ENCODE results near the gene NPAS2.
A peak's percentile ranks its signal among the peaks of the same experiment; 100 is the strongest.

NPAS2 gene

DNA sequence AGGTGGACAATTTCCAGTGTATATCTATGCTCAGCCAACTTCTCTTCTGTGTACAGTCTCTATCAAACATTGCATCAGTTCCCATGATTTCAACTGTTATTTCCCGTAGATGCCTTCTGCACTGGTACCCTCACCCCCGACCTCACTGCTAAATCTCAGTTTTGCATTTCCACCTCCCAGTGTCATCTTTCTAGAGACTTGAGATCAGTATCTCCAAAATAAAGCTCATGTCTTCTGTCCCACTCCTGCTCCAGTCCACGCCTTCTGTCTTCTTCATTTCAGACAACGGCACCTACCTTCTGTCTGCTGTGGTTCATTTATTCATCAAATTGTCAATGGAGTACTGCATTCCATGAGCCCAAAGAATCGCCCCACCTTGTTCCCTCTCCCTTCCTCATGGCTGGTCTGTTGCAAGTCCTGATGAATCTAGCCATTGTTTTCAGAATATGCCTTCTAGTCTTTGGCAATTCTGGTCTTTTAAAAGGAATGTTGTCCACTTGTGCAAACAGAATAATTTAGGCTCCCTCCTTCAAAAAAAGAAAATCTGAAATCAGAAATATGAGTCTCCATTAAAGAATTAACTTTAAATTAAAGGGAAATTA is 23.3 kb upstream of the NPAS2 start:
- no peak for DNase-seq (ENCODE audit: low spot score)

DNA sequence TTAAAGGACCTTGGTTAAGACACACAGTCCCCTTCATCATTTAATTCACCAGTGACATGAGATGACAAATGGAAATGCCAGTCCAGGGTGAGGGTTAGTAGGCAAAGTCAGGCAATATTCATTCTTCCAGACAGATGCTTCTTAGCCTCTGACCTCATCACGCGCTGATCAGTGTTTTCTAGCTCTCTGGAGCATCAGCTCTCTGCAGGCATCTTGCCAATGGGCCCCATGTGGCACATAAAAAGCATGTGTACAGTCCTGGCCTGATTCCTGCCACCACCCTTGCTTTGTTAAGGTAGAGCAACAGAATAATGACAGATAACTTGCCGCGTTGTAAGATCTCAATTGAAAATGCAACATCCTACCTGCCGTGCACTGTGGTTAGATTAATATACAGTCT is 20.3 kb upstream of the NPAS2 start:
- DNase-seq (ENCODE audit: low spot score), result no peak

DNA sequence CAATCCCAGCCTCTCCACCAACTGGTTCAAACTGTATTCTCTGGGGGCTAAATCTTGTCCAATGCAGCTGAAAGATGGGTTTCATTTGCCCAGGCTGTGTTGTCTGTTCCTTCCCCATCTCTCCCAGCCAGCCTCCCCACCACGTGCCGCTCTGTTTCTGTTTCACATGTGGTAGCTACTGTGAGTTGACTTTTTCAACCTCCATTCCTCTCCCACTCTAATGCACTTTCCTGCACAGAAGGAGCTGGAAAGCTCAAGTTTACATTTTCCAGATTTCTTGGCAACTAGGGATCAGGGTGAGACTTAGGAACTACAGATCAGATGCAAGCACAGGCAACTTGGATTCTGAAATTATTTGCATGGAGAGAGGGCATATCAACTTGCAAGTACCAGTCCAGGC is 19.0 kb upstream of the NPAS2 start:
- DNase-seq (ENCODE audit: low spot score), result no peak

DNA sequence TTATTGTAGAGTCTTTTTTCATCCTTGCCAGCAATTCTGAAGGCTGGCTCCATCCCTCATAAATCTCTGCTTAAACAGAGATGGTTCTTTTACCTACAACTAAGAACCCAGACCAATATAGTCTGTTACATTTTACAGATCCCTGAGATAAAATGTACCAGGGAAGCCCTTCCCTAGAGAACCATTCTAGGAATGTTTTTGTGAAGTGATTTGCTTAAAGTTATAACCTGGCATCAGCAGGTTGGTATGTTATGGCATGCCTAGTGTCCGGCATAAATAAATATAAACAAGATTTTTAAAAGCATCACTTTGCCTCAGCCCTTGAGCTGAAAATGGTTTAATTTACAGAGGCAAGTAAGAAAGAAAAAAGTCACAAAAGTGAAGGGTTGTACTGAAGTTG is 18.5 kb upstream of the NPAS2 start:
- no peak for DNase-seq (ENCODE audit: low spot score)

DNA sequence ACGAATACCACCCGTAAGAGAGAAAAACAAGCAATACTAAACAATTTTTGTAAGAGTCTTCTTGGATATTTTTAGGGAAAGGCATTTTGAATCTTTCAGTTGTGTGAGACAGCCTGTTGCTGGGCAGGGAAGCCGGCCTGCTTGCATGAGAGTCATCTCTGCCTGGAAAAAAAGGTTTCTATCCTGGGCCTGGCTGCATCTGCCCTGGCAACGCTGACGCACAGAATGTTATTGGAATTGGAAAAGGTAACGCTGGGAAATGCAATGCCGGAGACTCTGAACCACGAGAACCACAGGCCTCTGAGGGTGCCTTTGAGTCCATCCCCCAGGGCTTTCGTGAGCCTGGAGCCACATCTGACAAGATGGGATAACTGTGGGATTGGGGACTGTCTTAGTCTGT is 17.9 kb upstream of the NPAS2 start:
- DNase-seq (ENCODE audit: low spot score), result no peak

DNA sequence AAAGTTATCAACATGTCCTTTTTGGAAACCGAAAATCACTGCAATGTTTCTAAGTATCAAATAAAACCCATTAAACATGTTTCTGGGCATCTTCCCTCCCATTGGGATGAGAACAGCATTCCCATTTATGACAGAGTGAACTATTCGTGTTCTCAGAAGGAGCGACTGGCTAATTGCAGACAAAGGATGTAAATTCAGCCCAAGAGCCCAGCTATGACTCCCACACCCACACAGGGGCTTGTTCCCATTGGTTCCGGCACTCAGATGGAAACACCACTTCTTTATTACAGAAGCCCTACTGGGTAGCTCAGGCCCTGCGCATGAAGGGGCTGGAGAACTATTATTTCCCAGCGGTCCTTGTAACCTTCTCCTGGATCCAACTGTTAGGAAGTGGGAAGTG is 16.6 kb upstream of the NPAS2 start:
- no peak for DNase-seq (ENCODE audit: low spot score)

DNA sequence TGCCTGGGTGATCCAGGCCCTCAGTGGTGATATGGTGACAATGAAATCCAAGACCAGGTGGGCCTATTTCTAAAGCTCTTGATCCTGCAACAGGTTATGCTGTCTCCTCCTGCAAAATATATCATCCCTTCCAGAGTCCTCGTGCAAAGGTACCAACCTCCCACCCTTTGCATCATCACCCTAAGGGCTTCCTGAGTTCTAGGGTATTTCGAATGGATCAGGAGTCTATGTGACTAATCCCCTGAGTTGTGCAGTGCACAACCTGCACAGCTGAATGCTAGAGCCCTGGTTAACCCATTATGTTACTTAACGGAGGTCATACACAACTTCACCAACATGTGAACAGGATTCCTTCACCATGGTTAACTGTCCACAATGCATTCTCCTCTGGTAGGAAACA is 13.4 kb upstream of the NPAS2 start:
- DNase-seq (ENCODE audit: low spot score), result no peak

DNA sequence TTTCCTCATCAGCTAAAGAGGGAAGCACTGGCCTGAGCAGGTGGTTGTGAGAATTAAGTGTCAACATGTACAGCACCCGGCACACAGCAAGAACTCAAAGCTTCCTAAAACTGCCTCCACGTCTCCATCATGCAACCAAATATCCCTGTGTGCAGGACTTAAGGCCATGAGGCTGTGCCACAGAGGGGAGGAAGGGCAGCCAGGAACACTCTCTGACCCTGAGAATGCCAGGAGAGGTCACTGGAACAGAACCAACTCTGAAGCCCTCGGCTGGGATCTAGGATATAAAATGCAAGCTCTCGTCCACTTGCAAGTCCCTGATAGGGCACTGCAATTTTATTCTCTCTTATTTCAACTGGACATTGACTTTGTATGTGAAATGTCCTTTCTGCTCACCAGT is 12.2 kb upstream of the NPAS2 start:
- DNase-seq (ENCODE audit: low spot score), result no peak

DNA sequence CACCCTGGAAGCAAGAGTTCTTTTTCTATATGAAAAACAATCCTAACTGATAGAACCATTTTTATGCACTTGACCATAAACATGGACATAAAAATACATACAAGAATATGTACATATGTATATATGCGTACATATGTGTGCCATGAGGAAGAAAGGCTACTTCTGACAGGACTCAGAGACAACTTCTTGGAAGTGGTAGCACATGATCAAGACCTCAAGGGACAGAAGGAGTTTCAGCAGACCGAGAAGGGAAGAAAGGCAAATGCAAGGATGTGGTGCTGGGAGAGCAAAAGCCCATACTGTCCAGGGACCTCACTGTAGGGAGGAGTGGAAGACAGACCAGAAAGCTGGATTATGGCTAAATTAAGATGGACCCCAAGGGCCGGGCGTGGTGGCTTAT is 11.4 kb upstream of the NPAS2 start:
- no peak for DNase-seq (ENCODE audit: low spot score)

DNA sequence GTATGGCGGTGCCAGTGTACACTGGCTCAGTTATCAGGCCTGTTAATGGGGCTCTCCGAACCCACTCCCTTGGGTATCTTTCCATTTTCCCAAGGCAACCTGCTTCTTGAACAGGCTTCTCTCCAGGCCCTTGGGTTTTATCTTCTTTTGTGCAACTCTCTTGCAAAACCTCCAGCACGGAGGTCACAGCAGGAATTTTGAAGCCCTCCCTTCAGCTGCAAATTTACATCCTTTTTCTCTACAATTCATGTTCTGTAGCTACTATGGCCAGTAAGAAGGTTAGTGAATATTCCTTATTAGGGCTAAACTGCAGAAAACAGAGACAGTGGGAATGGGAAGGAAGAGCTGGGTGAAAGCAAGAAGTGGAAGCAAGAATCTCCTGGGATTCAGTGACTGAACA is 10.4 kb upstream of the NPAS2 start:
- DNase-seq (ENCODE audit: low spot score), result no peak

DNA sequence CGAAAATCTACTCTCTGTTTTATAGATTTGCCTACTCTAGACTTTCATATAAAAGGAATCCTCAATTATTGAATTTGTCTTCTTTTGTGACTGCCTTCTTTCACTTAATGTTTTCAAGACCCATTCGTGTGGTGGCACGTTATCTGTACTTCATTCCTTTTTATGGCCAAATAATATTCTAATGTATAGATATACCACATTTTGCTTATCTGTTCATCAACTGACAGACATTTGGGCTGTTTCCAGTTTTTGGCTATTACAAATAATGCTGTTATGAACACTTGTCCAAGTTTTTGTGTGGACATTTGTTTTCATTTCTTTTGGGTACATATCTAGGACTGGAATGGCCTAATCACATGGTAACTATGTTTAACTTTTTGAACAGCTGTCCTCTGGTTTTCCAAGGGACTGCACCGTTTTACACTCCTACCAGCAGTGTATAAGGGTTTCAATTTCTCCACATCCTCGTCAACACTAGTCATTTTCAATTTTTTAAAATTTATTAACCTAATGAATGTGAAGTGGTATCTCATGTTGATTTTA is 9.3 kb upstream of the NPAS2 start:
- DNase-seq (ENCODE audit: low spot score), result no peak

DNA sequence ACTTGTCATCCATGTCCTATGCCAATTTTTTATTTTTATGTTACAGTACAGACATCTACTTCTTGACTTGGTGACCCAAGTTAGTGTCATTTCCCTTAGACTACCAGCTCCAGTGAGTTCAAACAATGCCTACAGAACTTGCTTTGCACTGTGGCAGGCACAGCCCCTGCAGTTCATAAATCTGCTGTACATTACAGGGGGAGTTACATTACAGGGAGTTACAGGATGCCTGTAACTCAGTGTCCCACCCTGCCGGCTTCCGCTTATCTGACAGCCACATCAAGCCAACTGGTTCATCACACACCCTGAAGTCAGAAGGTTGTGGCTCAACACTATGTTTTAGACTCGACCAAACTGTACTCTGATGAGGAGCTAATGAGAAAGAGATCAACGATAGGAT is 7.8 kb upstream of the NPAS2 start:
- no peak for DNase-seq (ENCODE audit: low spot score)

DNA sequence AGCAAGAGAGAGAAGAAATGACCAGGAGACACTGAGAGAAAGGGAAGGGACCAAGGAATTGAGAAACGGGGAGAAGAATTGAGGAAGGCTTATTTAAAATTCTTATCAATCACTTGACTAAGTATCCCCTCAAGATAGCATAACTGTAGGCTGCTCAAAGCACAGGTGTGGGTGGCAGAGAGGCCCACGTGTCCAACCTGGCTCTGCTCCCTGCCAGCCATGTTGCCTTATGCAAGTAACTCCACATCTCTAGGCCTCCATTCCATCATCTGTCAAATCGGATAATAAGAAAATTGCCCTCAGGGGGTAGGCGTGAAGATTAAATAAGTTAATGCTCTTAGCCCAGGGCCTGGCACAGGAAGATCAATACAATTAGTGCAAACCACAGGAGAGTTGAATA is 7.4 kb upstream of the NPAS2 start:
- DNase-seq (ENCODE audit: low spot score), result no peak

DNA sequence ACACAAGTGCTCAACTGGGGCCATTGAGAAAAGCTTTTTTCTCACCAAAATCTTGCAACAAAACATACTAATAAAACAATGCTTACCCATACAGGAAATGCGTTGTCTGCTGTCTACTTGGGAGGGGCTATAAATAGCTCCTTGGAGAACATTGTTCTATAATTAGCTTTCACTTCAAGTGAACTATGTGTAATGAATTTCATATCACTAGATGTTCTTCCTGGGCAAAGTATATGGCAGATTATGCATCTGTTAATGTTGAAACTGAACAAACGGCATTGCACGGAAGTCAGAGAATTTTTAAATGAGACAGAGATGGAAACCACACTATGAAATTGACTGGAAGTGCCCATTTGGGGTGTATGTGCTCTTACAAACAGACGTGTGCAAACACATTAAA is 6.4 kb upstream of the NPAS2 start:
- no peak for DNase-seq (ENCODE audit: low spot score)

DNA sequence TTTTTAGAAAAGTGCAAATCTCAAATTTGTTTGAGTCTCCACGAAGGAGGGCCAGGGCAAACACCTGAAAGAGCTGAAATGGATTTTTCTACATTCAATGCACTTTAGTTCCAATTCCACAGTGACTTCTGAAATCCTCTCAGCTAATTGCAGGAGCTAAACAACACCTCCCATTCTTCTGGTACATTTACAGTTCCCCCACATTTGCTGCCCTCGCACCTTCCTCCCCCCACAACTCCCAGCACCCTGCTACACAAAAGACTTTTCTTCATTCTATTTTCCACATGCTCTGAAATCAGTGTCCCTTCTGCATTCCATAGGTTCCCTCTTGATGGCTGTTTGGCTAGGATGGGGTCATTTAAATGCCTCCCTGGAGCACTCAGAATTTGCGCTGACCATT is 5.9 kb upstream of the NPAS2 start:
- DNase-seq (ENCODE audit: low spot score), result no peak

DNA sequence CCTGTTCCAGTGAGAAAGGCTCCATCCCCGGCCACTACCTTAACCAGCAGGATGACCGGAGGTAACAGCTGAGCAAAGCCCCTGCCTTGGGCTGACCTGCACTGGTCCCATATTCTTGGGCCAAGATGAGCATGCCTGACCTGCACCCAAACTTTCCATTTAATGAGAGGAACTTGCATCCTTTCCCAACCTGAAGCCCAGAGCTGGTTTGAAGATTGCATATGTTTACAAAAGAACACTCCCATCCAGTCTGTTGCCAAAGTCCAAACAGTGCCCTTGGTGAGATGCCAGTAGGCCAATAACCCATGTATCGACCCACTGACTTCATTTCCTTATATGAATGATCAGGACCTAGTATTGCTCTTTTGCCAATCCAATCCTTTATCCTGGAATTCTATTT is 5.5 kb upstream of the NPAS2 start:
- no peak for DNase-seq (ENCODE audit: low spot score)

DNA sequence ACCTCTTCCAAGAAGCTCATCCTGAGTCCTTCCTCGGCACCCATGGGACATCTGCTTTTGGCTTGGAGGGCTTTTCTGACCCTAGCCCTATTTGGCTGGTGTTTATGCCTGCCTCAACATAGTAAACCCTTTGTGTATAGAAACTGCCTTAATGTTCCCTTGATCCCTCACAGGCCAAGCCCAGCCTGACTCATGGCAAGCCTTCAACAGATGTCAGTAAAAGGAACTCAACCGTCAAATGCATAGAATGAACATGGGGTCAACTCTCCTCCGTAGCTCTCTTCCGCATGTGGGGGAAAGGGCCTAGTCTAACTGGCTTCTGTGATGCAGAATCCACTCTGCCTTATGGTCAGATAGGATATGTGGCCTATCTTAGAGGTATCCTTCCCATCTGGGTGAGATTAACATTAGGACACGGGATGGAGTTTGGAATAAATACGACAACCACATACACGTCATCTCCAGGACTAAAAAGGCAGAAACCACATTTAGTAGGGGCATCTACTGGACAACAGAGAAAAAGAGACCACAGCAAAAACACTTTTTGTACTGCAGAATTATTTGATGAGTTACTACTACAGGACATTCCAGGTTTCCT is 2.5 kb upstream of the NPAS2 start:
- DNase-seq (ENCODE audit: low spot score), result no peak

DNA sequence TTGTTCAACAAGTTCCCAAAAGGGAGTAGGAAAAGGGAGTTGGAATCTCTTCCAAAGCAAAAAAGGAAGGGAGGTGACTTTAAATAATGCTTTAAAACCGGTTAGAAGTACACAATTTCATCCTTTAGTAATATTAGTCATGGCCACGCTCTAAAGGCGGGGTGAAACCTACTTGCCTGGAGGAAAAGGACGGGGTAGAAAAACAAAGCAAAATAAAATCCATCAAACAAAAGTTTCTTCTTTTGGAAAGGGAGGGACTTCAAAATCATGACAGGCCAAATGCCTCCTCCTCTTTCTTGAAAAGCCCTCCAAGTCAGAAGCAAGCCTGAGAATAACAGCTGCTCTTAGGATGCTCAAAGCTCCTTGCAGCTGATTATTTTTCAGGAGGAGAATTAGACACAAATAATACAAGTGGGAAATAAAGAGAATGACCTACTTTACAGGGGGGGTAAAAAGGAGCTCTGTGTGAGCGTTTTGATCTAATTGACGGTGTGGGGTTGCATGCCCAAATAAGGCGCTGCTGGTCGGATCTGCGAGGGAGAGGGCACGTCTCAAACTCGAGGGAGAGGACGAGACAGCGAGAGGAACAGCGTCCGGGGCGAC is 1.8 kb upstream of the NPAS2 start:
- no peak for DNase-seq (ENCODE audit: low spot score)

DNA sequence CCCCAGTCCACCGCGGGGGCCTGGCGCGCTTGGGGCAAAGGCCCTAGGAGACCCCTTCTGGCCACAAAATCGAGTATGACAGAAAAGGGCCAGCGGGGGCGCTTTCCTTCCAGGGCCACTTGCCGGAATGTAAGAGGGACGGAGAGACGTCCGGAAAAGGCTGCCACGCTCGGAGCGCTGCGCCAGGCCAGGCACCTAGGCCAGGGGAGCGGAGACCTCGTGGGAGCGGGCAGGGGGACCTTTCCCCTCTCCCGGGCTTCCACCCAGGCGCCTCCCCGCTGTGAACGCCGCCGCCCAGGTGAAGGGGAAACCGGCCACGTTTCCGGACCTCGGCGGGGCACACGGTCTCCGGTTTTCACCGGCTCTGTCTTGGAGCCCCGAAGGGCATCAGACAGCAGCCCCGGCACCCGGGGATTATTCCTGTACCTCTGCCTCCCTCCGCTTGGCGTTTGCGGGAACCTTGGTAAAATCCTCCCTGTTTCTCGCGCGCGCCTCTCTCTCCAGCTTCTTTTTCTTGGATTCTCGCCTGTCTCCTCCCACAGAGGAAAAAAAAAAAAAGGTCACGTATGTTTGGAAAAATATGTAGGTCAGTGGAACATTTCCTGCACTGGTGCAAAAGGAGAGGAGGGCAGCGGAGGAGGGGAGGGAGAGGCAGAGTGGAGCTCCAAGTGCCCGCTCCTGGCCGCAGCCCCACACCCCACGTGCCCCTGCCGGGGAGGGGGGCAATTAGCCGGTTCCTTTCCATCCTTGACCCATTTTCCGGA is 1.2 kb upstream of the NPAS2 start:
- DNase-seq (ENCODE audit: low spot score), result peak; percentile 83

DNA sequence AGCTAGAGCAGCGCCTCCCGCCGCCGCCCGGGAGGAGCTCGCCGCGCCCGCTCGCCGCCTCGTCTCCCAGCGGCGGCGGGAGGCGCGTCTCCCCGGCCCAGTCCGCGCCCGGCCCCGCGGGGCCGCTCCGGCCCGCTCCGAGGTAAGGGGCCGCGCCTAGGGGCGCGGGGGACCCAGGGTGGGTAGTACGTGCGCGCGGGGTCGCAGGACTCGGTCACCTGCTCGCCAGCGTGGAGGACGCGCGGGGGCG is 259 bp downstream of the NPAS2 start:
- no peak for DNase-seq (ENCODE audit: low spot score)

DNA sequence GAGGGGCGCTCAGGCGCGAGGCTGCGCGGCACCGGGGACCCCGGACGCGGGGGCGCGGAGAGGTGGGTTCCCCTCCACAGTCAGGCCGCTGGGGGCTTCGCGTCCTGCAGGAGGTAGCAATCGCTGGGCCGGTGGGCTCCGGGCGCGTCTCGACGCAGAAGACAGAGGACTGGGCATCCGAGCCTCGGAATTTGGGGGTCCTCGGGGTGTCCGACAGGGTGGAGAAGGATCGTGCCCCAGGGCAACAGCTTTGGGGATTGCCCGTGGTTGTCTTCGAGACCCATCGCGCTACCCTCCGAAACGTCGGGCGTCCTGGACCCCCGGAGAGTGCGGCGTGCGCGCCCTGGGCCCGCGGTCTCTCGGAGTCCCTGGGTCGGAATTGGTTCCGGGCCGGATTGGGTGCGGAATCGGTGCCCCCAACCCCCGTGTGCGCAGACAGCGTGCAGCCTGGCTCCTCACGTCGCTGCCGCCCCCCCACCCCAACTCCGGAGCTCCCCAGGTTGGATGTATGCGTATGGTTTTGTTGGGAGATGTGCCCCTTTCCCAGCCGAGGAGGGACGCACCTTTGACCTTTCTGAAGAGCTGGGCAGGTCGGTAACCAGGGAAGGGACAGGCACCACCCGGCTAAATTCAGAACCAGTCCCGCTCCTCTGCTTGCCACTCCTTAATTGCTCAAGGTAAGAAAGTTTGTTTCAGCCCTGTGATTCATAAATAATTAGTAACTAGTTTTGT is 750 bp downstream of the NPAS2 start:
- peak; percentile 60 for DNase-seq (ENCODE audit: low spot score)

DNA sequence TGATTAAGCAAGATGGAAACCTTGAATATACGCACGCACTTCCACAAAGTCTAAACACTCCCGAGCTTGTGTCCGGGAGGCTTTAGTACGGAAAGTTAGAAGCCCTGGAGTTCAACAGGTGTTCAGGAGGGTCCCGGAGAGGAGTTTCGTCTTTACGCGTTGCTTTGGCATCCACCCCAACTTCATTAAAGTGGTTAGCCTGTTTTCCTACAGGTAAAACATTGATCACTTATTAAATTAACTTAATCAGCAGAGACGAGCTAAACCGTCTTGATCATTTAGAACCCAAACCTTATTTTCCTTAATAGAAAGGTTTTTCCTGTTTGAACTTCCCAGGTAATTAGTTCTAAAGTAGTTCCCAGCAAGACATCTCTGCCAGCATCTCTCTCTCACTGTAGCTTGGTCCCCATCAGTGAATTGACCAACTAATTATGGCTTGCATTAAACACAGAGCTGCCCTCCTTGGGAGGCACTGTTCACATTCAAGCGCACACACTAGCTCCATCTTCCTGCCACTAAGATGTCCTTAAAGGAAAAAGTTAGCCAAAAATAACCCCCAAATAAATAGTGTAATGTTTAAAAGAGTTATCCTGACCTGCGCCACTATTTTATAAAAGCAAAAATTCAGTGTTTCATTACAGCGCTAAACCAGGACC is 1.4 kb downstream of the NPAS2 start:
- DNase-seq (ENCODE audit: low spot score), result no peak
